Measurements from ENCODE around the gene LRP11.

Gene LRP11

DNA sequence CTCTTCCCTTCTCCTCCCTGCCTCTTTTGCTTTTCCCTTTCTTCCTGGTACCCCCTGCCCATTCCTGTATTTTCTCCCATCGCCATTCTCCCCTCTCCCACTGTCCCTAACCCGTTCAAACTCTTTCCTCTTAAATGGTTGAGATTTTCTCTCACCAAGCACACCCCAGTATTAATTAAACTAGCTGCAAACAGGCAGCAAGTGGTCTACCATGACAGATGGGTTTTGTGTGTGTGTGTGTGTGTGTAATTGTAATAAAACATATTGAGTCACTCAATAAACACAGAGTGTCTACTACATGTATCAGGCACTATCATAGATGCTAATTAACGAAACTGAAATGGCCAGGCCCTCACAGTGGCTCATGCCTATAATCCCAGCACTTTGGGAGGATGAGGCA lies 27.1 kb upstream of the LRP11 start:
- H3K36me3 ChIP-seq (ENCODE audit: insufficient read depth, low read length): no peaks in the 10 kb centered on the region
- H3K4me3 ChIP-seq (ENCODE audit: low read depth, low read length, poor library complexity, severe bottlenecking): no peak overlapping the region
- no peak overlapping the region for H3K4me2 ChIP-seq (ENCODE audit: low read length)
- H4K20me1 ChIP-seq (ENCODE audit: insufficient read depth, low read length): no peaks in the 10 kb centered on the region
- no peaks in the 10 kb centered on the region for H3F3A ChIP-seq (ENCODE audit: insufficient read depth, low read length)
- no peaks in the 10 kb centered on the region for H3K9me2 ChIP-seq (ENCODE audit: low read depth, low read length)
- no peaks in the 10 kb centered on the region for H3K79me2 ChIP-seq (ENCODE audit: insufficient read depth, low read length)
- H2AFZ ChIP-seq (ENCODE audit: low read length): no peak overlapping the region
- H3K9me3 ChIP-seq (ENCODE audit: low read length): no peaks in the 10 kb centered on the region
- H3K4me1 ChIP-seq (ENCODE audit: insufficient read depth, low read length, severe bottlenecking): no peaks in the 10 kb centered on the region
- no peak overlapping the region for H3K27ac ChIP-seq (ENCODE audit: low read depth, low read length, poor library complexity, severe bottlenecking)
- 0 out of 2 replicates have a peak, but pooled peaks cover 3% of the 10 kb centered on the region for H3K27me3 ChIP-seq (ENCODE audit: insufficient read depth, low read length)
- TF ChIP-seq, protein P1, sequence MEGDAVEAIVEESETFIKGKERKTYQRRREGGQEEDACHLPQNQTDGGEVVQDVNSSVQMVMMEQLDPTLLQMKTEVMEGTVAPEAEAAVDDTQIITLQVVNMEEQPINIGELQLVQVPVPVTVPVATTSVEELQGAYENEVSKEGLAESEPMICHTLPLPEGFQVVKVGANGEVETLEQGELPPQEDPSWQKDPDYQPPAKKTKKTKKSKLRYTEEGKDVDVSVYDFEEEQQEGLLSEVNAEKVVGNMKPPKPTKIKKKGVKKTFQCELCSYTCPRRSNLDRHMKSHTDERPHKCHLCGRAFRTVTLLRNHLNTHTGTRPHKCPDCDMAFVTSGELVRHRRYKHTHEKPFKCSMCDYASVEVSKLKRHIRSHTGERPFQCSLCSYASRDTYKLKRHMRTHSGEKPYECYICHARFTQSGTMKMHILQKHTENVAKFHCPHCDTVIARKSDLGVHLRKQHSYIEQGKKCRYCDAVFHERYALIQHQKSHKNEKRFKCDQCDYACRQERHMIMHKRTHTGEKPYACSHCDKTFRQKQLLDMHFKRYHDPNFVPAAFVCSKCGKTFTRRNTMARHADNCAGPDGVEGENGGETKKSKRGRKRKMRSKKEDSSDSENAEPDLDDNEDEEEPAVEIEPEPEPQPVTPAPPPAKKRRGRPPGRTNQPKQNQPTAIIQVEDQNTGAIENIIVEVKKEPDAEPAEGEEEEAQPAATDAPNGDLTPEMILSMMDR (IDR thresholded peaks at IDR 0.05; ENCODE audit: low read length): no peak
- no peak for TF ChIP-seq EZH2 (IDR thresholded peaks at IDR 0.05; ENCODE audit: borderline replicate concordance, low read length)
- no peak overlapping the region for H3K9ac ChIP-seq (ENCODE audit: low read length)

- Histone ChIP-seq H3K27ac (ENCODE audit: low read depth, low read length, poor library complexity, severe bottlenecking) (no peak overlapping the region), H3K27me3 (ENCODE audit: insufficient read depth, low read length) (peaks cover 3% of the 10 kb centered on the region; the same call in 1 of the 2 replicates), H3K9me2 (ENCODE audit: low read depth, low read length) (no peaks in the 10 kb centered on the region), H3K4me3 (ENCODE audit: low read depth, low read length, poor library complexity, severe bottlenecking) (no peak overlapping the region), H3K4me1 (ENCODE audit: insufficient read depth, low read length, severe bottlenecking) (no peaks in the 10 kb centered on the region), H3K4me2 (ENCODE audit: low read length) (no peak overlapping the region), H3K9me3 (ENCODE audit: low read length) (no peaks in the 10 kb centered on the region), H4K20me1 (ENCODE audit: insufficient read depth, low read length) (no peaks in the 10 kb centered on the region), H3K9ac (ENCODE audit: low read length) (no peak overlapping the region), H3F3A (ENCODE audit: insufficient read depth, low read length) (no peaks in the 10 kb centered on the region), H3K79me2 (ENCODE audit: insufficient read depth, low read length) (no peaks in the 10 kb centered on the region), H2AFZ (ENCODE audit: low read length) (no peak overlapping the region), H3K36me3 (ENCODE audit: insufficient read depth, low read length) (no peaks in the 10 kb centered on the region)
- no peak for TF ChIP-seq EZH2 (IDR thresholded peaks at IDR 0.05; ENCODE audit: borderline replicate concordance, low read length)
- TF ChIP-seq, protein P1 (IDR thresholded peaks at IDR 0.05; ENCODE audit: low read length): no peak
Observed at GRCh38 chr6:149890629-149891045, 26.5 kb upstream of the LRP11 start.

DNA sequence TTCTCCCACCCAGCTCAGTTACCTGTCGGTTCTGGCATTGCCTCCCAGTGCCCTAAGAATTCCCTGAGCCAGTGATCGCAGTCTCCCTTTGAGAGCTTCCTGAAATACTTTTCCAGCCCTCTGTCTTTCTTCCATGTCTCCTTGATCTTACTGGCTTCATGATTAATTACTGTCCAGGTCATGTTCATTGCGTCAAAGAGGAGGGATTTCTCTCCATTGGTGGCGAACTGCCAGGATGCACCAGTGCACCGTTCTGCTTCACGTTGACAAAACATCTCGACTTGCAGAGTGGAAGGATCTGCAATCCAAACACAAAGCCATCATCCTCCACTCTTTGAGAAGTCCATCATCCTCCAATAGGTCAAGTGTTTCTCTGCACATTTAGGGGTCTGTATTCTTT lies 25.2 kb upstream of the LRP11 start:
- H3K79me2 ChIP-seq (ENCODE audit: insufficient read depth, low read length): no peaks in the 10 kb centered on the region
- no peak for TF ChIP-seq EZH2 (IDR thresholded peaks at IDR 0.05; ENCODE audit: borderline replicate concordance, low read length)
- TF ChIP-seq, protein P1 (IDR thresholded peaks at IDR 0.05; ENCODE audit: low read length): no peak
- no peak overlapping the region for H3K4me3 ChIP-seq (ENCODE audit: low read depth, low read length, poor library complexity, severe bottlenecking)
- H3K36me3 ChIP-seq (ENCODE audit: insufficient read depth, low read length): no peaks in the 10 kb centered on the region
- H3K9me3 ChIP-seq (ENCODE audit: low read length): no peaks in the 10 kb centered on the region
- H3K4me1 ChIP-seq (ENCODE audit: insufficient read depth, low read length, severe bottlenecking): no peaks in the 10 kb centered on the region
- H2AFZ ChIP-seq (ENCODE audit: low read length): no peak overlapping the region
- no peaks in the 10 kb centered on the region for H3F3A ChIP-seq (ENCODE audit: insufficient read depth, low read length)
- no peak overlapping the region for H3K27ac ChIP-seq (ENCODE audit: low read depth, low read length, poor library complexity, severe bottlenecking)
- H3K4me2 ChIP-seq (ENCODE audit: low read length): no peak overlapping the region
- no peaks in the 10 kb centered on the region for H3K9me2 ChIP-seq (ENCODE audit: low read depth, low read length)
- peaks cover 7% of the 10 kb centered on the region; the same call in 1 of the 2 replicates for H3K27me3 ChIP-seq (ENCODE audit: insufficient read depth, low read length)
- no peak overlapping the region for H3K9ac ChIP-seq (ENCODE audit: low read length)
- H4K20me1 ChIP-seq (ENCODE audit: insufficient read depth, low read length): no peaks in the 10 kb centered on the region

Measured in OCI-LY1 (cell line).